Inflammatory macrophage treated with lipopolysaccharide for 1 hour (primary cell): Measurements from ENCODE around the gene MAP2K3.
A peak's percentile ranks its signal among the peaks of the same experiment; 100 is the strongest.

Experiments
- DNase-seq, 2 donors: peaks; one replicate each; pipeline ENCODE4 v3.0.0-alpha.2; 2020 to 2022

MAP2K3 gene

DNA sequence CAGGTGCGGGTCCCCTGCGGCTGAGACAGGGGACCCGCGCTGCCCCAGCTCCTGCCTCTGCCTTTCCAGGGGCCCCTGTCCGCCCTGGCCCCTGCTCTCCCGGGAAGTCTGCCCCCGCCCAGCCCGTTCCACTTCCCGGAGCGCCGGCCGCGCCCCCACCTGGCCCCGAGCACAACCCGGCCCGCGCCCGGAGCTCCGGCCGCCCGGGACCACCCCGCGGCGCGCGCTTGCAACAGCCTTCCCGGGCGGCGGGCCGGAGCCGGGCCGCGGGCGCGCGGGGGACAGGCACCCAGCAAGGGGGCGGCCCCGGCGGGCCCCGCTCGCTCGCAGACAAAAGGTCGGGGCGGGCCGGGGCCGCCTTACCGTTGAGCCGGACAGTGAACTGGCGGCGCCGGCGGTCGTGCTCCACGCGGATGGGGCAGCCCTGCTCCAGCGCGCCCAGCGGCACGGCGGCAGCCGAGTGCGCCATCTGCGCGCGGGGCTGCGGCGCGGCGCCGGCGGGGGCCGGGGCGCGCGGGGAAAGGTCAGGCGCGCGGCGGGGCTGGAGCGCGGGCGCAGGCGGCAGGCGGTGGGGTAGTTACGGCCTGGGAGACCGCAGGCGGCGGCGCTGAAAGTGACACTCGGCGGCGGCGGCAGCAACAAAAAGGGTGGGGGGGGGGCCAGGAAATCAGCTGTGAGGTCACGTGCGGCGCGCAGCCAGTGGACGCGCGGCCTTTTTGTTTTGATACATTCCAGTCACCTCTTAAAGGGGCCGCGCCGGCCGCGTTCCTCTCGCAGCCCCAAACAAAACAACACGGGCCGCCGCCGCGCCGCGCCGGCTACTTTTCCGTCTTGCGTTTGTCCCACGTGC is 31.5 kb upstream of the MAP2K3 start, which contains the start of gene NATD1:
NATD1 (minus strand) TSS at position 615 of the 850 bp plus-strand sequence; CDS start at position 469, 146 bp downstream.
- peak; percentile 71 to 73 for DNase-seq

DNA sequence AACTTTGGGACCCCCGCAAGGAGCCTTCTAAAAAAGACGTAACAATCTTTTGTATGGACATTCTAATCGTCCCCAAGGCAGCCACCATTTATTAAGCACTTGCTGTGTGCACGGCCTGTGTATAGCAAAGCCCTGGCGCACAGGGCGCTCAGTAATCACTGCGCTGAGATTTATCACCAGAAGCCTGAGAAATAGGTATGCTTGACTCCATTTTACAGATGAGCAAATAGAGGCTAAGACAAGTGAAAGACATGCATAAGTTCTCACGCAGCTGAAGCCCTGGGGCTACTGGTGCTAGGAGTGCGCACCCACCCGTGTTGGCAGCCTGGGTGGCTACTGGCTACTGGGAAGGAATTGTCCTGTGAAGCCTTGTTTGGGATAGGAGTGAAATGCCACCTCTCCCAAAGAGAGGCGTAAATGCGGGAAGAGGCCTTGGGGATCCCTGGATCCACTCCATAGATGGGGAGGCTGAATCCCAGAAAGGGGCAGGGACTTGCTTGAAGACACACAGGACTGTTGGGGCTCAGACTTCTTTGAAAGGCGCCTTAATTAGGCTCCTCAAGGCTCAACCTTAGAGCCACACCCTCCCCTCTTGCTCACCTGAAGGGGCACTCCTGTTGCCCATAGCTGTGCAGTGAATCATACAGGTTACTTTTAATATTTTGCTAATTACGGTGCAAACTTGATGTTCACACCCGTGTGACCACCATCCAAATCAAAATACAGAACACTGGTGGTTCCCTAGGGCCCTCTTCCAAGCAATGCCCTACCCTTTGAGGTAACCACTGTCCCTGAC is 30.7 kb upstream of the MAP2K3 start:
- no peak for DNase-seq

DNA sequence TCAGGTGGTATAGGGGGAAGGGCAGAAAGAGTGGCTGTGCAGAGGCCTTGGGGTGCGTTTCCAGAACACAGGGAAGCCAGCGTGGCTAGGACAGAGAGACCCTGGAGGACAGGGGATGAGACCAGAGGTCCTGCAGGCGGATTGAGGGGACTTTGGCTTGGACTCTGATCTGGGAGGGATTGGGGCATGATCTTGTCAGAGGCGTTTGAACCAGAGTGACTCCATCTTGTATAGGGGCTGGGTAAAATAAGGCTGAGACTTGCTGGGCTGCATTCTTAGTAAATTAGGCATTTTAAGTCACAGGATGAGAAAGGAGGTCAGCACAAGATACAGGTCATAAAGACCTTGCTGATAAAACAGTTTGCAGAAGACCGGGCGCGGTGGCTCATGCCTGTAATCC is 25.9 kb upstream of the MAP2K3 start:
- DNase-seq = no peak

DNA sequence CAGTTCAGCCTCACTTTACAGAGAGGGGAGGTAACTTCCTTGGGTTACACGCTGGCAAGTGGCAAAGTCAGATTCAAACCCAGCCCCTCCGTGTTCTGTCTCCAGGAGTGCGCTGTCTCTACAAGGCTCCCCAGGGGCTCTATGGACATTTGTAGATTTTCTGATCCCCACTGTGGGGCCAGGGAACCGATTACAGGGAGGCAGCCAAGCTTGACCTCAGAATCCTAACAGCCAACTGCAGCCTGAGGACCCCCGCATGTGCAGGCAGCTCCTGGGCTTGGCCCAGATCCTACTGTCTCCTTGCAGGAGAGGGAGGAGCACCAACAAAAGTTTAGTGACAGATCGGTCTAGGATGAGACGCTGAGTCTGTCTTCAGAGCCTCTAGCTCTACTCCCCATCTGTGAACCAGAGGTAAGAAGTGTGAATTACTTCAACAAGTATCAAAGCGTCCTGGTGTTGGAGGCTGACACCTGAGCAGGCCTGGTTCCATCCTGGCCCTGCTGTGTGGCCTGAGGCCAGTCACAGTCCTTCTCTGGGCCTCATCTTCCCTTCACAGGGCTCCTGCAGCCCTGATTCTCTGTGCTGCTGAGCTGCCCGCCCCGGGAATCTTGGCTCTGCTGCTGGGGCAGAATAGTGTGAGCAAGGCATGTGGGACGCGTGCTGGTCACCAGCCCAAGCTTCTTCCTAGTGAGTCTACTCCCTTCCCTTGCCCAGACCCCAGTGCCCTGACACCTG is 22.1 kb upstream of the MAP2K3 start:
- no peak for DNase-seq

DNA sequence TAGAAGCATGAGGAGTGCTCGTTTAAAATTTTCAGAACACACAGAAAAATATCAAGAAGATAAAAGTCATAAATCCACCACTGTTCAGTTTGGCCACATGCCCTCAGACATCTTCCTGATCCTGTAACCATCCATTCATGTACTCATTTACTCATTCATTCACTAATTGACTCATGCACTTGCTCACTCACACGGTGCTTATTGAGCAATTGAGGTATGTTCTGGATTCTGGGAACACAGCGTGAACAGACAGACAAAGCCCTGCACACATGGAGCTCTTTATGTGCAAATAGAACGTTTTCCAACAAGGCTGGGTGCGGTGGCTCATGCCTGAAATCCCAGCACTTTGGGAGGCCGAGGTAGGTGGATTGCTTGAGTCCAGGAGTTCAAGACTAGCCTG is 21.1 kb upstream of the MAP2K3 start:
- no peak for DNase-seq

DNA sequence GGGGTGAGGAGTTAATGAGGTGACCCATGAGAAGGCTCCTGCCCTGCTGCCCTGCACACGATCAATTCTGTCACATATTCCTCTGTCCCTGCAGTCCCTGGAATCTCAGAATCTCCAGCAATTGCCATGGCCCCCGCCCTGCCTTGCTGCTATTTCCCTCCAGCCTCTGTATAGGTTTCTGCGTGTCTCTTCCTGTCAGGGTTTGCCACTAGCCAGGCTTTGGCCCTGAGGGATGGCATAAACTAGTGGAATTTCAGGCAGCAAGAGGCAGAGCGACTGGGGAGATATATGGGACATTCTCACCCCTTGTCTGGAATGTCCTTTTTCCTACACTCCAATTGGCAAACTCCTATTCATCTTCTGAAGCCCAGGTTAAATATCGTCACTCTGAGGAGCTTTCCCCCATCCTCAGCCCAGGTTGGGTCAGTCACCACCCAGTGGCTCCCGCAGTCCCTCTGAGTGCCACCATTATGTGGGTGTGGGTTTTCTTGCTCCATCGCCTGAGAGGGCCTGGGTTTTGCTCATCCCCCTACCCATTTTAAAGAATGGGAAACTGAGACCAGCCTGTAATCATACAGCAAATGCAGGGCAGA is 15.8 kb upstream of the MAP2K3 start:
- DNase-seq = no peak

DNA sequence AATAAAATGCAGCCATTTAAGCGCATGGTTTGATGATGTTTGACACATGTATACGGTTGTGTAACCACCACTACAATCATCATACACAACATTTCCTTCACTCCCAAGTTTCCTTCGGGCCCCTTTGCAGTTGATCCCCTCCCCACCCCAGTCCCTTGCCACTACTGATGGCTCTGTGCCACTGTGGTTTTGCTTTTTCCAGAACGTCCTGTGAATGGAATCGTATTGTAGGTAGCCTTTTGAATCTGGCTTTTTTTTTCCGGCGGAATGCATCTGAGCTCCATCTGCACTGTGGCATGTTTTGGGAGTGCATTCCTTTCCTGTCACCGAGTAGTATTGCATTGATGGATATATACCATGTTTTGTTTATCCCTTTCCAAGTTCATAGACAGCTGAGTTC is 15.1 kb upstream of the MAP2K3 start:
- no peak for DNase-seq

DNA sequence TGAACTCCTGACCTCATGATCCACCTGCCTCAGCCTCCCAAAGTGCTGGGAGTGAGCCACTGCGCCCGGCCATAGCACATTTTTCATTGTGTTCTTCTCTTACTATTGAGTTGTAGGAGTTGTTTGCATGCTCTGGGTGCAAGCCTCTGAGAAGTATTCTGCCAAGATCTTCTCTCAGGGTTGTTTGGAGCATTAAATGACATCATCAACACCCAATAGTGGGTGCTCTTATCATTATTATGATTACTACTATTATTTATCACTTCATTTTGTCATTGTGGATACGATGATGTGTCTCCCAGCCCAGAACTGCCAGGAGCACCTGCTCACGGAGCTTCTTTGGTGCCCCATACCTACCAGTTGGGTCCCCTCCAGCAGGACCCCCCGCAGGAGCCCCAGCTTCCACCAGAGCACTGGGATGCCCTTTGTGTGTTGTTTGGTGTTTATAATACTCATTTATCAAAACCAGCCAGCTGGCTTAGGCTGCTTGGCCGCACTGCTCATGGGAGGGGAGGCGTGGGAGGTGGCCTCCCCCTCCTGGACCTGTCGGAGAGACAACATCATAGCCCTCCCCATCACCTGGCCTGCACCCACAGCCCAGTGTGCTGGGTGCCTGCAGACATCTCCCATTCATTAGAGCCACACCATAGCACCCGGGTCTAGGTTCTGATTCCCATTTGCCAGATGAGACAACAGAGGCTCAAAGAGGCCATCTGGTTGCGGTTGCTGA is 12.9 kb upstream of the MAP2K3 start:
- DNase-seq = no peak

DNA sequence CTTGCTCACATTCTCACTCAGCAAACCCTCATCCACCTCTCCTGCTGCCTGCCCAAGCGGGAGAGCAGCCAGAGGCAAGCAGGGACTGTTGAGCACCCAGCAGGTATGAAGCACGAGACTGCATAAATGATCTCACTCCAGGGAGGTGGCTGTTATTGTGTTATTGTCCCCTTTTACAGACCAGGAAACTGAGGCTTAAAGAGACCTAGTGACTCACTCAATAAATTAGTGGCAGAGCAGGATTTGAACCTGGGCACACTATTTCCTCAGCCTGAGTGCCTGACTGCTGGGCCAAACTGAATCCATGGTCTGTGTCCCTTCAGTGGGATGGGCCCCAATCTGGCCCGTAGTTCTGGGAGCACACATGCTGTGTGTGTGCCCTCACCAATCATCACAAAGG is 12.3 kb upstream of the MAP2K3 start:
- no peak for DNase-seq

DNA sequence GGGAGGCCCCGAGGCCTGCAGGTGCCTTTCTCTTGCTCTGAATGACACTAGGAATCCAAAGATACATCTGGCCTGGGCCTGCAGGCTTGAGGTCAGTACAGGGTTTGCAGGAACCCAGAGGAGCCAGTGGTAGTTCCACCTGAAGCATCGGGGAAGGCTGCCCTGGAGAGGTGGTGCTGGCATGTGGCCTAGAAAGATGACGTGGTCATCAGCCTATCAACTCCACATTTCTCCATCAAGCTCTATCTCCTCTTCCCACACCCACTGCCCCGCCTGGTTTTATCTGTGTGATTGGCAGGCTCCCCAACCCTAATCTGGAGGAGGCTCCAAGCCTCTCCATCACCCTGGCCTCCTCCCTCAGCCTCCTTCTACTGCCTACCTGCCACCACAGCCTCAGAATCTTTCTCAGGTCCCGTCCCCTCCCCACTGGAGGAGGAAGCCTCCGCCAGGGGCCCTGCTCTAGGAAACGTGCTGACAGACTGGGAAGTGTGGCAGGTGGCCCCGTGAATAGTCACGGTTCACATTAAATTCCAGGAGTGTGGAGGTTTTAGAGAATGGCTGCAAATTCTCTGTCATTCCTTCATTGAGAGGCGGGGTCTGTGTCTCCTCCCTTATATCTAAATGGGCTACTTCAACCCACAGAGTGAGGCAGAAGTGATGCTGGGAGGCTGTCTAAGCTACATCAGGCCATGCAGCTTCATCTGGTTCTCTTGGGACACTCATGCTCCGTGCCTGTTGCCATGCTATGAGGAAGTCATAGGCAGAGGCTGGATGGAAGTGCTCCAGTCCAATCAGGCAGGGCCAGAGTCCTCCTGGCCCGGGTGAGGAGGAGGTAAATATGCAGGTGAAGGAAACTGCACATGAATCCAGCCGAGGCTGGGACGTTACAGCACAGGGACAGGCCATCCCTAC is 11.4 kb upstream of the MAP2K3 start:
- DNase-seq = no peak

DNA sequence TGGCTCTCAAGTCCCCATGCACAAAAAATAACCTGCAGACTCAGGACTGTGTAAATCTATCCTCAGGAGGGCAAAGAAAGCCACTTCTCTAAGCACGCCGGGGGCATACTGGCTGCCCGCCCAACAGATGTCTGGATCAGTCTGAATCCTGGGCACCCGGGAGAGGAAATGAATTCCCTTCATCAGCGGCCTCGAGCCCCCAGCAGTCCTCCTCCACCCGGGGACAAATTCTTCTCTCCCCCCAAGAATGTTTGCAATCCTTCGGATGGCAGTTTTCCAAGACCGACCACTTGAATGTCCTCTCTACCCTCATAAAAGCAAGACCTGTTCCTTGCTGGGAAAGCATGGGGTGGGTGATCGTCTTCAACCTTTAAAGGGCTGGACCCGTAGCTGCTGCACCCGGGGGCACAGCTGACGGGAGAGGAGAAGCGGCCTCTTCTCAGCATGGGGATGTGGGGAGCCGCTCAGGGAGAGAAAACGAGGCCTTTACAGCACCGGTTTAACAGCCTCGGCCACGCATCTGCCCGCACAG is 9.4 kb upstream of the MAP2K3 start:
- no peak for DNase-seq

DNA sequence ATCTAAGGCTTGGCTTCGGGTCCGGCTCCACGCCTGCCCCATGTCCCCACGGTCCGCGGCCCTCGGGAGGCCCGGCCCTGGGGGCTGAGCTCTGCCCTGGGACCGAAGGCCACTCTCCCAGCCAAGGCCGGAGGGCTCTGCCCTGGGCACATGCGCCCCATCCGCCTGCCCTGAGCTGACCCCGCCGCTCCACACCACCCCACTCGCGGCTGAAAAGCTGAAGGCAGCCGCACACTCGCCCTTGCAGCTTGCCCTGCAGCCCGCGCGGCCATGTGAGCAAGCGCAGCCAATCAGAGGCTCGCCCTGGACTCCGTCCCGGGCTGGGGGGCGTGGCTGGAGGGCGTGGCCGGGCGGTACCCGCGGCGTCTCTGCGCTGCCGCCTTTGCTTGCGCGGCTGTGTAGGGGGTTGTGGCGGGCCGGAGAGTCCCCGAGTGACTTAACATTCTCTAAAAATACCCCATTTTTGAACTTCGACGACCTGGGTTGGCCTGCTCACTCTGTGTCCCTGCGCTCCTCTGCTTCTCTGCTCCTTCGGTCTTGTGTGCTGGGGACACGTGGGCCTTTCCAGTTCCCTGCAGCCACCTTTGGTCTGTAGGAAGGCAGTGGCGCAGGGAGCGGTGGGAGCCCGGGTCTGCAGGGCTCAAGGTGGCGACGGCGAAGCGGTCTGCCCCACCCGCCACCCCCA is 8.8 kb upstream of the MAP2K3 start:
- peak; percentile 89 to 95 for DNase-seq

DNA sequence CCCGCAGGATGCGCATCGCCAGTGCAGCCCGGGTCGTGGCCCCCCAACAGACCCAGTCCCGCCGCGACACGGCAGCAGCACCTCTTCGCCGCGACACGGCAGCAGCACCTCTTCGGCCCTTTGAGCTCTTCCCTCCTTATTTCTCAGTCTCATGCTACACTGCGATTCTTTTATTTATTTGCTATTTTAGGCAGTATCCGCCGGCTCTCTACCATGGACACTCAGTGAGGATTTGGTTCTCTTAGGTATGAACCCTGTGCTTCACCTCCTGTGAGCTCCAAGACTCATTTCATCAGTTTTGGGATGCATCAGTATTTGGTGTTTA is 8.3 kb upstream of the MAP2K3 start:
- no peak for DNase-seq

DNA sequence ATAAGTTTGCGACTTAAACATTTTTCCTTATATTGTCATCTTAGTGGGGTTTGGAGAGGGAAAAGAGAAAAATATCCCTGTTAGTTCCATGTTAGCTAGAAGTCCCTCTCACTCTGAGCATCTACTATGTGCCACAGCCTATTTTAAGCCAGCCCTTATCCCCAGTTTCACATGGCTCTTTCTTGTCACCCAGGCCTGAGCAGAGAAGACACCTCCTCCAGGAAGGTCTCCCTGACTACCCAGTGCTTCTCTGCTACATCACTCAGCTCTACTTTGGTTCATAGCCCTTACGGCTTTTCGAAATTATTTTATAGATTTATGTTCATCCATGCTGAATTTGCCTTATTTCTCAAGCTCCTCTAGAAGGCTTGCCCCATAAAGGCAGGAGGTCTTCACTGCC is 7.2 kb upstream of the MAP2K3 start:
- no peak for DNase-seq

DNA sequence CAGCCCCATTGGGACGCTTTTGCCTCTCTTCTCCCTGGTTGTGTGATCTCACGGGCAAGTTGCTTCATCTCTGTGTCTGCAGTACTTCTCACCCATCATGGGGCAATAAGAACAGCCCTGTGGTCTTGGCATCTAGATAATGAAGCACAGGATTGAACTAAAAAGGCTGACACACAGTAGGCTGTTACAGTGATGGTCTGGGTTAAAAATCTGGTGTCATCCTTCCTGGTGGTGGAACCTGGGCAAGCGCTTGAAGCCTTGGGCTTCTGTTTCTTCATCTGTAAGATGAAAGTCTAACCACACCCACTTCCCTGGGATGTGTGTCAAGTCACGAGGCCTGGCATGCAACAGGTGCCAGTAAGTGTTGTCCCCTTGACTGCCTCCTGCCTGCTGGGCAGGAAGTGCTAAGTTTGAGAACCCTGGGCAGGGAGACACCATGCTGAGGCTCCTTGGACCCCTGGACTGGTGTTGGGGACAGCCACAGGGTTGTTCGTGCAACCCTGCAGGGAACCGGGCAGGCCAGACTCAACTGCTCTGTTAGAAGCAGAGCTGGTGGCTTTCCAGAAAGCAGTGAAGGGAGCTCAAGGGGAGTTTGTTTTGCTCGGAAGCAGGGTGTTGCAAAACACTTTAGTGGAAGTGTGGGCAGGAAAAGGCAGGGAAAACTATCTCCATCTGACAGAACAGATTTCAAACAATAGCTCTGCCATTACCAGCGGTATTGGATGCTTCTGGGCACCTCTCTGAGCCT is 5.9 kb upstream of the MAP2K3 start:
- DNase-seq = peak; percentile 22 to 56

DNA sequence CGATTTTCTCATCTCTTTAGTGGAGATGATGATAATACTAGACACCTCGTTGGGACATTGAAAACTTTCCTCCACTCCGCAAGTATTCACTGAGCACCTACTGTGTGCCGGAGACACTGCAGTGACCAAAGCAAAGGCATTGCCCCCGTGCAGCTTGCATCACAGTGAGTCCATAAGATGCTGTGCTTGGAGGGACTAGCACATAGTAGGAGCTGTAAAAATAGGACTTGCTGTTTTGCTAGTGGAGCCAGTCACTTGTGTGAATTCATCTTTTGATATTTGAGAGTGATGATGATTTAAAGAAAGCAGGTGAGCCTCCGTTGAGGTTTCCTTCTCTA is 5.3 kb upstream of the MAP2K3 start:
- no peak for DNase-seq

DNA sequence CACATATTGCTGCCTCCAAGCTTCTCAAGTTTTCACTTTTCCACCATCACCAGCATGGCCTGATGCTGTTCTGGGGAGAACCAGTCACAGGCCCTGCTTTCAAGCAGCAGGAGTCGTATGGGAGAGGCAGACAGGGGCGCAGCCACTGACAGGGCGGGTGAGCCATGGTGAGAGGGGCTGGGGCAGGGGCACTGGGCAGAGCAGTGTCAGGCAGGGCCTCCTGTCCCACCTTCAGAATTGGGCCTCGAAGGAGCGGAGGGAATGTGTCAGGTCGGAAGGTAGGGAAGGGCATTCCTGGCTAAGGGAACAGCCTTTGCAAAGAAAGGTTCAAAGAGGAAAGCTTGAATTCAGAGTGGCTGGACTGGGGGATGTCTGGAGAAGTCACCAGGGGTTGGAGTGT is 4.9 kb upstream of the MAP2K3 start:
- DNase-seq = no peak

DNA sequence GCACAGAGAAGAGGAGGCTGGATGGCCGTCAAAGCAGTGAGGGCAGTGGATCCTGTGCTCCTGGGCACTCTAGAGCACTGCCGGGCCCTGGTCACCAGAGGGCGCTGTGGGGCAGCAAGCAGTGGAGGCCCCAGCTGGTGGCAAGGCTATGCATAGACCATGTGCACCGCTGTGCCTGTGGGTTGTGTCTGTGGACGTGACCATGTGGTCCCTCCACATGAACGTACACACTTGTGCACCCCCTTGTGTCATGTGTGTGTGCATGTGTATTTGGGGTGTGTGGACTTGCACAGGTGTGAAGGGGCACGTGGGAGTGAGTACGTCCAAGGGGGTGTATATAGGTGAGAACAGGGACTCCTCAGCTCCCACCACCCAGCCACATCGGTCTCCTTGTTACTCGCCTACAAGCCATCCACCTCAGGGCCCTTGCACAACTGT is 4.4 kb upstream of the MAP2K3 start:
- DNase-seq = peak; percentile 78 to 96

DNA sequence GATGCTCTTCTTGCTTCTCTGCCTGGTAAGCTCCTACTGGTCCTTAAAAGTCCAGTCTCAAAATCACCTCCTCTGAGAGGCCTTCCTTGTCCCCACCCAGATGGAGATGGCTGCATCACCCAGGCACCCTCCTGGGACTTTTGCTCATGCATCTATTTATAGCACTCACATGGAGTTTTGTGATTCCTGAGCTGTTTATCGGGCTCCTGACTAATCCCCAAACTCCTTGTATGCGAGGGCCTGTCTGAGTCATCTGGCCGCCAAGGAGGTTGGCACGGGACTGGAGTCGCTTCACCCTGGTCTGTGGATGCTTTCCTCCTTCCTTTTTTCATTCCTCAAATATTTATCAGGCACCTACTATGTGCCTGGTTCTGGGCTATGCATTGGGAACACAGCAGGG is 2.3 kb upstream of the MAP2K3 start:
- peak in 1 of 2 donors; percentile 56 for DNase-seq

DNA sequence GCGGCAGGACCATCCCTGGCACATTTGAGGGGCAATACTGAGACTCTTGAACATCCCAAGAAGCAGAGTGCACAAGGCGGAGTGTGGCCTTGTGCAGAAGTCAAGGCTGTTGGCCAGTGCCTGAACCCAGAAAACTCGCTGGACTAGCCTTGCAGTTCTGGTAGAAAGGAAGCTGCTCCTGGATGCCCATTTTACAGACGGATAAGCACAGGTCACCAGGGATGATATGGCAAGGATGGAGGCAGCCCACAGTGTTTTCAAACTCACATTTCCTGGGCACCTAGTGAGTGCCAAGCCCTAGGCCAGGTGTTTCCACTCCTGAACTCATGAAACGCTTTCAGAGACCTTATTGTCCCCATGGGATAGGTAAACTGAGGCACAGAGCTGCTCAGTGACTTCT is 1.7 kb upstream of the MAP2K3 start:
- DNase-seq = no peak
